BLaER1 treated with 17β-estradiol and CSF1 and Interleukin-3, amounts not matched to agents 10 nM and 100 nM (cell line): ENCODE results near the gene RBM14.

Source experiments
- H3K27ac ChIP-seq, 11 experiments: shearing (Covaris generic); formaldehyde crosslinking; 2 replicates each; pipeline ENCODE4 v1.8.1; 2022
- H3K27me3 ChIP-seq, 11 experiments: shearing (Covaris generic); formaldehyde crosslinking; 2 replicates each; pipeline ENCODE4 v1.8.1; 2022
- H3K36me3 ChIP-seq, 11 experiments: shearing (Covaris generic); formaldehyde crosslinking; 2 replicates each; pipeline ENCODE4 v1.8.1; 2022
- H3K4me1 ChIP-seq, 10 experiments: shearing (Covaris generic); formaldehyde crosslinking; 2 replicates each; pipeline ENCODE4 v1.8.1; 2022
- H3K4me2 ChIP-seq, 11 experiments: shearing (Covaris generic); formaldehyde crosslinking; 2 replicates each; pipeline ENCODE4 v1.8.1; 2022
- H3K4me3 ChIP-seq, 10 experiments: shearing (Covaris generic); formaldehyde crosslinking; 2 replicates each; pipeline ENCODE4 v1.8.1; 2022
- H3K9ac ChIP-seq, 11 experiments: shearing (Covaris generic); formaldehyde crosslinking; 2 replicates each; pipeline ENCODE4 v1.8.1; 2022
- H3K9me3 ChIP-seq, 11 experiments: shearing (Covaris generic); formaldehyde crosslinking; replicated peaks in 1 of 11; 2 replicates each; pipeline ENCODE4 v1.8.1; 2022
- H4K20me1 ChIP-seq, 11 experiments: shearing (Covaris generic); formaldehyde crosslinking; 2 replicates each; pipeline ENCODE4 v1.8.1; 2022
- Cebpa-rat ChIP-seq, 11 experiments: shearing (Covaris generic); IDR thresholded peaks; 2 replicates each; pipeline ENCODE4 v1.8.1; 2022

RBM14 gene, protein sequence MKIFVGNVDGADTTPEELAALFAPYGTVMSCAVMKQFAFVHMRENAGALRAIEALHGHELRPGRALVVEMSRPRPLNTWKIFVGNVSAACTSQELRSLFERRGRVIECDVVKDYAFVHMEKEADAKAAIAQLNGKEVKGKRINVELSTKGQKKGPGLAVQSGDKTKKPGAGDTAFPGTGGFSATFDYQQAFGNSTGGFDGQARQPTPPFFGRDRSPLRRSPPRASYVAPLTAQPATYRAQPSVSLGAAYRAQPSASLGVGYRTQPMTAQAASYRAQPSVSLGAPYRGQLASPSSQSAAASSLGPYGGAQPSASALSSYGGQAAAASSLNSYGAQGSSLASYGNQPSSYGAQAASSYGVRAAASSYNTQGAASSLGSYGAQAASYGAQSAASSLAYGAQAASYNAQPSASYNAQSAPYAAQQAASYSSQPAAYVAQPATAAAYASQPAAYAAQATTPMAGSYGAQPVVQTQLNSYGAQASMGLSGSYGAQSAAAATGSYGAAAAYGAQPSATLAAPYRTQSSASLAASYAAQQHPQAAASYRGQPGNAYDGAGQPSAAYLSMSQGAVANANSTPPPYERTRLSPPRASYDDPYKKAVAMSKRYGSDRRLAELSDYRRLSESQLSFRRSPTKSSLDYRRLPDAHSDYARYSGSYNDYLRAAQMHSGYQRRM

DNA sequence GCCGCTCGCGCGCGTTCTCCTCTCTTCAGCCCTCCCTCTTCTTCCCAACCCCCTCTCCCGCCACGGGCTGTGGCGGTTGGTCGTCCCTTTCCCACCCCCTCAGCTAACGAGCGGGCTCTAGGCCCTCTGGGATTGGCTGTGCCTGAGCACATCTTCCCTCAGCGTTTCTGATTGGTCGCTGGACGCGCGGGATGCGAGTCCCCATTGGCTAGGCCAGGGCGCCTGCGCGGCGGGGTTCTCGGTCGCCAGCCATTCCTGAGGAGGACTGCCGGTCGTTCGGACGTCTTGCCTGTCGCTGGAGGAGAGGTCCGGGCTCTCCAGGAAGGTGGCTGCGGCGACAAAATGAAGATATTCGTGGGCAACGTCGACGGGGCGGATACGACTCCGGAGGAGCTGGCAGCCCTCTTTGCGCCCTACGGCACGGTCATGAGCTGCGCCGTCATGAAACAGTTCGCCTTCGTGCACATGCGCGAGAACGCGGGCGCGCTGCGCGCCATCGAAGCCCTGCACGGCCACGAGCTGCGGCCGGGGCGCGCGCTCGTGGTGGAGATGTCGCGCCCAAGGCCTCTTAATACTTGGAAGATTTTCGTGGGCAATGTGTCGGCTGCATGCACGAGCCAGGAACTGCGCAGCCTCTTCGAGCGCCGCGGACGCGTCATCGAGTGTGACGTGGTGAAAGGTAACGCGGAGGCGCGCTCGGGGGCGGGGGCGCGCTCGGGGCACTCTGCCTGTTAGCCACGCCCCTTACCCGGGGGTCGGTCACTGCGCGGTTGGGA, at the start of gene RBM14:
Gene RBM14, plus strand, starts transcription at position 252 of the 776 bp plus-strand sequence. Its CDS starts 91 bp downstream, at position 343.
- Histone ChIP-seq H3K27me3 (no peaks in the 10 kb centered on the region), H3K4me1 (peaks cover 39 to 63% (median 50%) of the 10 kb centered on the region in 10 experiments), H3K4me3 (peak within 1 kb of the TSS; percentile 69 to 99 (median 90)), H3K36me3 (peaks cover 0 to 44% (median 38%) of the 10 kb centered on the region in 11 experiments; a peak in 20 of 22 replicates), H3K27ac (peak within 1 kb of the TSS; percentile 87 to 98 (median 94)), H3K4me2 (peak within 1 kb of the TSS; percentile 90 to 100 (median 98)), H4K20me1 (peaks cover 45 to 51% (median 50%) of the 10 kb centered on the region in 11 experiments), H3K9ac (peak within 1 kb of the TSS; percentile 92 to 98 (median 96)), H3K9me3 (no peaks in the 10 kb centered on the region)
- TF ChIP-seq Cebpa-rat (IDR thresholded peaks at IDR 0.05): no peak

DNA sequence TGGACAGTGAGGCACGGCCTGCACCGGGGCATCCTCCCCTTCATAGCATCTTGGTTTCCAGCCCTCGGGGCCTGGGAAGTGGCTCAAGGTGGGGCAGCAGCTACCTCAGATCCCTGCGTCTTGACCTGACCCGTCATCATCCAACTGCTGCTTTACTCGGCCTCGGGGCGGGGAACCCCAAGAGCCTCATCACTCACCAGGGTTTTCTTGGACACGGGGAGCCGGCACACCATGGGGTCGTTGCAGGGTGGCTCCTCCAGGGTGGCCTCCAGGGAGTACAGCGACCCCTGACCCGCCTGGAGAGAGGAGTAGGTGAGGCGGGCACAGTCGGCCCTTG, 48.7 kb upstream of the RBM14 start:
- Histone ChIP-seq H3K27me3 (peaks cover 27 to 52% (median 49%) of the 10 kb centered on the region in 11 experiments), H3K27ac (no peak overlapping the region), H3K4me3 (no peak overlapping the region), H3K4me1 (peaks cover 0 to 10% (median 3%) of the 10 kb centered on the region in 10 experiments; a peak in 5 of 20 replicates), H4K20me1 (peaks cover 0 to 17% (median 0%) of the 10 kb centered on the region in 11 experiments; a peak in 2 of 22 replicates), H3K4me2 (no peak overlapping the region), H3K9me3 (peaks cover 0 to 14% (median 0%) of the 10 kb centered on the region in 11 experiments; a peak in 6 of 22 replicates), H3K36me3 (no peaks in the 10 kb centered on the region), H3K9ac (no peak overlapping the region)
- no peak for TF ChIP-seq Cebpa-rat (IDR thresholded peaks at IDR 0.05)

DNA sequence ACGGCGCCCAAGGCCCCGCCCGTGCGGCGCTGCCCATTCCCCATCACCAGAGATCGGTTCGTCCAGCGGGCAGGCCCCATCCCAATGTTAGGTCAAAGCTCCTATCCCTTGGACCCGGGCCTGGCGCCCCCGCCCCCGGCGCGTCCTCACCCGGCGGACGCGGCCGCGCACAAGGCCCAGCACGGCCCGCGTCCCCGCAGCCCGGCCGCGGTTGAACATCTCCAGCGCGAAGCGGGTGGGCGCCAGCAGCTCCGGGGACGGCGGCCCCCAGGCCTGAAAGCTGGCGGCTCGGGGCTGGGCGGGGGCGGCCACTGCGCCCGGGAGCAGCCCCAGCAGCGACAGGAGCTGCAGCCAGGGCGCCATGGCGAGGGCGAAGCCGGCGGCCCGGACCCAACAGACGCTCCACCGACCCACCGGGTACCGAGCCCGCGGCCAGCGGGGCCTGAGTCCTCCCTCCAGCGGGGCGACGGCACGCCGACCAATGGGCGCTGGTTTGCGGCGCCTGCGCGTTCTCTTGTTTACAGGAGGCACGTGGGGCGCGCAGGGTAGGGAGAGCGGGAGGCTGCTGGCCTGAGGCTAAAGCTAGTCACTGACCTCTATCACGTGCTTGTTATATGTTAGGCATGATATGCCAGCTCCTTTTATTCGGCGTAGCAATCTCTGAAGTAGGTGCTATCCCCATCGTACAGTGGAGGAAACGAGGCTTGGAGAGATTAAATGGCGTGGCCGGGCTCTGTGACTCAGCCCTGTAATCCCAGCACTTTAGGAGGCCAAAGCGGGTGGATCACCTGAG, 48.1 kb upstream of the RBM14 start, which contains the start of gene CTSF:
Gene CTSF, minus strand, starts transcription at position 483 of the 793 bp plus-strand sequence. Its CDS starts 120 bp downstream, at position 363.
- Histone ChIP-seq H3K4me2 (no peak within 1 kb of the TSS), H3K36me3 (no peaks in the 10 kb centered on the region), H3K27ac (no peak within 1 kb of the TSS), H3K9me3 (peaks cover 0 to 14% (median 0%) of the 10 kb centered on the region in 11 experiments; a peak in 6 of 22 replicates), H4K20me1 (peaks cover 0 to 17% (median 0%) of the 10 kb centered on the region in 11 experiments; a peak in 1 of 22 replicates), H3K9ac (no peak within 1 kb of the TSS), H3K4me3 (no peak within 1 kb of the TSS), H3K27me3 (peaks cover 27 to 52% (median 49%) of the 10 kb centered on the region in 11 experiments), H3K4me1 (peaks cover 0 to 10% (median 3%) of the 10 kb centered on the region in 10 experiments; a peak in 5 of 20 replicates)
- TF ChIP-seq Cebpa-rat (IDR thresholded peaks at IDR 0.05): no peak

DNA sequence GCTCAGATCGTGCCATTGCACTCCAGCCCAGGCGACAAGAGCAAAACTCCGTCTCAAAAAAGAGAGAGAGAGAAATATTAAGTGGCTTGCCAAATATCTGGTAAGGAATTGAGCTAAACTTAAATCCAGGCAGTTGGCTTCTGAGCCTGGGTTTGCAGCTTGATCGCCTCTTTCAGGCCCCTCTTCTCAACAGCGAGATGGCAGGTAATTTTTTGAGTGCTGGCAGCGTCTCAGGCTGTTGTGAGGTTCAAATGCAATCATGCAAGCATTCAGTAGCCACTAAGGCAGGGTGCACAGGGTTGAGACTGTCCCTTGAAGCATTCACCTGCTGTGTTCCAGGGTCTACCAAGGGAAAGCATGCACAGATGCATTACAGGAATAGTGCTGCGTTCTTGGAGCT, 47.4 kb upstream of the RBM14 start:
- H3K4me2 ChIP-seq: no peak overlapping the region

DNA sequence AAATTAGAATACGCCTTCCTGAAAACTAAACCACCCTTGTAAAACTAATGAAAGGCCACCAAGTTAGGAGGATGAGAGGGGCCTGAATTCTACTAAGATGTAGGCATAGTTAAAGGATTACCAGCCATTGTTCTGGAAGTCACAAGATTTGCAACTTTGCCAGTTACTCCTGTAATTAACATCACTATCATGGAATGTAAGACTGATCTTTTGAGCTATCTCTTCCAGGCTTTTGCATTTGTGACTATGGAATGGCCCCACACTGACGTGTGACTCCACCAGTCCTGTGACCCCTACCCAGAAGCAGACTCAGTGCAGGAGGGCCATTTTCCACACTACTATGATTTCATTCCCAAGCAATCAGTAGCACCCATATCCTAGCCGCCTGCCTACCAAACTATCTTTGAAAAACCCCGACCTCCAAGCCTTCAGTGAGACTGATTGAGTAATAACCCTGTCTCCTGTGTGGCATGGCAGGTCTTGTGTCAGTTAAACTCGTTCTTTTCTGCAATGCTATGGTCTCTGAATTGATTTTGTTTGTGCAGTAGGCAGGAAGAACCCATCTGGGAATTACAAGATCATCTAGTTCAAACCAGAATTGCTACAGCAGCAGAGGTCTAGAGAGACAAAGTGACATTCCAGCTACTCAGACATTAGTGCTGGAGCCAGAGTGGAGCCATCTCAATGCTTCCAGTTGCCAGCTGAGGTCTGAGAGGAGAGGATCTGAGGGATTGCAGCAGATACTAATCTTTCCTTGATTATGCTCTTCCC, 46.2 kb upstream of the RBM14 start:
- peaks cover 0 to 23% (median 0%) of the 10 kb centered on the region in 11 experiments; a peak in 8 of 22 replicates for H3K9me3 ChIP-seq
- peaks cover 0 to 10% (median 3%) of the 10 kb centered on the region in 10 experiments; a peak in 5 of 20 replicates for H3K4me1 ChIP-seq
- H3K9ac ChIP-seq: no peak overlapping the region
- peaks cover 0 to 12% (median 0%) of the 10 kb centered on the region in 11 experiments; a peak in 1 of 22 replicates for H4K20me1 ChIP-seq
- peaks cover 27 to 52% (median 49%) of the 10 kb centered on the region in 11 experiments for H3K27me3 ChIP-seq
- peak overlapping the region in 6 of 11 experiments; percentile 4 to 22 (median 16); a peak in 4 of 22 replicates for H3K4me2 ChIP-seq
- TF ChIP-seq Cebpa-rat (IDR thresholded peaks at IDR 0.05): 0 out of 22 replicates have a peak, but pooled peaks of 1 of the 11 experiments have one; percentile 8
- H3K4me3 ChIP-seq: no peak overlapping the region
- H3K27ac ChIP-seq: no peak overlapping the region
- no peaks in the 10 kb centered on the region for H3K36me3 ChIP-seq

More for the DNA sequence above, 47.4 kb upstream of the RBM14 start:
- H3K27ac ChIP-seq: no peak overlapping the region
- TF ChIP-seq Cebpa-rat (IDR thresholded peaks at IDR 0.05): no peak
- H3K27me3 ChIP-seq: peaks cover 27 to 52% (median 49%) of the 10 kb centered on the region in 11 experiments
- H3K9ac ChIP-seq: no peak overlapping the region
- H3K9me3 ChIP-seq: peaks cover 0 to 18% (median 0%) of the 10 kb centered on the region in 11 experiments; a peak in 7 of 22 replicates
- H3K4me3 ChIP-seq: no peak overlapping the region
- no peaks in the 10 kb centered on the region for H3K36me3 ChIP-seq
- peaks cover 0 to 17% (median 0%) of the 10 kb centered on the region in 11 experiments; a peak in 1 of 22 replicates for H4K20me1 ChIP-seq
- H3K4me1 ChIP-seq: peaks cover 0 to 10% (median 3%) of the 10 kb centered on the region in 10 experiments; a peak in 5 of 20 replicates

DNA sequence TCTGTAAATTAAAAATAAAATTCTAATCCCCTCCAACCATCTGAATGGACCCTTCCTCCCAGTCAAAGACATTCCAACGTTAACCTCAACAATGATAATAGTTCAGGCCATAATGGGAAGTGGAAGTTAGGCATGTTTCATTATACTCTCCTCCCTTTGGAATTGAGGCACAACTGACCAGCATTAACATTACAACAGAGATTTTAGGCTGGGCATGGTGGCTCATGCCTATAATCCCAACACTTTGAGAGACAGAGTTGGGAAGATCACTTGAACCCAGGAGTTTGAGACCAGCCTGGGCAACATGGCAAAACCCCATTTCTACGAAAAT, 45.6 kb upstream of the RBM14 start:
- H3K4me1 ChIP-seq: peaks cover 0 to 10% (median 3%) of the 10 kb centered on the region in 10 experiments; a peak in 5 of 20 replicates
- no peak overlapping the region for H3K4me2 ChIP-seq
- peaks cover 27 to 49% (median 46%) of the 10 kb centered on the region in 11 experiments for H3K27me3 ChIP-seq
- peaks cover 0 to 12% (median 0%) of the 10 kb centered on the region in 11 experiments; a peak in 1 of 22 replicates for H4K20me1 ChIP-seq
- H3K9ac ChIP-seq: no peak overlapping the region
- H3K9me3 ChIP-seq: peaks cover 0 to 23% (median 0%) of the 10 kb centered on the region in 11 experiments; a peak in 8 of 22 replicates
- H3K4me3 ChIP-seq: no peak overlapping the region
- H3K36me3 ChIP-seq: no peaks in the 10 kb centered on the region
- no peak overlapping the region for H3K27ac ChIP-seq
- no peak for TF ChIP-seq Cebpa-rat (IDR thresholded peaks at IDR 0.05)

DNA sequence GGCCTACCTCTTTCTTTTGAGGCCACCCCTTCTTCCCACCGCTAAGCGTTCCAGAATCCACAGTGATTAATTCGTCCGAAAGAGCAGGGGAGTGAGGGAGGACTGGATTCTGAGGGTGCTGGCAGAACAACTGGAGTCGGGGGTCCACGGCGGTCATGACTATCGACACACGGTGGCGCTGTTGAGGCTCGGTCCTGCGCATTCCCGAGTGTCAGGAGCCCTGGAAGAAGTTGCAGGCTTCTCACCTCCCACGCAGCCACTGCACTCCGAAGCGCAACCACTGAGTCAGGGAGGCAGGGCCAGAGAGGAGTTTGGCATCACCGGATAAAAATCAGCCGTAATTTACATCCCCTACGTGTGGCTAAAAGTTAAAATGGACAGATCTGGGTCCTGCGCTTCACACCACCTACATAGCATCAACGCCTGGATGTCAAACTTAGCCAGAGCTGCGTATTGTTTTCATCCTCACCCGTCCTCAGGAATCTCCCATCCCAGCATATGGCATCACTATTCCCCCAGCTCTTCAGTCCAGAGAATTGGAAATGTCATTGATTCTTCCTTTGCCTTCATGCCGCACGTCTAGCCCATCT, 37.3 kb upstream of the RBM14 start:
- H3K4me1 ChIP-seq: no peaks in the 10 kb centered on the region; a peak in 1 of 20 replicates
- no peak overlapping the region for H3K9ac ChIP-seq
- H3K4me2 ChIP-seq: no peak overlapping the region
- H4K20me1 ChIP-seq: no peaks in the 10 kb centered on the region
- no peak overlapping the region for H3K27ac ChIP-seq
- H3K9me3 ChIP-seq: peaks cover 18 to 29% (median 23%) of the 10 kb centered on the region in 11 experiments
- no peaks in the 10 kb centered on the region for H3K27me3 ChIP-seq
- no peak overlapping the region for H3K4me3 ChIP-seq
- no peaks in the 10 kb centered on the region for H3K36me3 ChIP-seq
- TF ChIP-seq Cebpa-rat (IDR thresholded peaks at IDR 0.05): no peak
